IPS-18c (cell line): ENCODE data around the gene GGTLC1.

ENCODE experiments used
- H3K4me3 ChIP-seq: 2 replicates; pipeline ENCODE4 v1.7.0; 2013; ENCODE audit warnings: low read depth, mild to moderate bottlenecking, low read length, moderate library complexity; ENCODE audit not compliant: insufficient read depth
- H3K9me3 ChIP-seq: one replicate; pipeline ENCODE4 v1.6.1; 2013; ENCODE audit warnings: mild to moderate bottlenecking, low read length, moderate library complexity; ENCODE audit not compliant: control insufficient read depth, insufficient read depth

Gene GGTLC1

DNA sequence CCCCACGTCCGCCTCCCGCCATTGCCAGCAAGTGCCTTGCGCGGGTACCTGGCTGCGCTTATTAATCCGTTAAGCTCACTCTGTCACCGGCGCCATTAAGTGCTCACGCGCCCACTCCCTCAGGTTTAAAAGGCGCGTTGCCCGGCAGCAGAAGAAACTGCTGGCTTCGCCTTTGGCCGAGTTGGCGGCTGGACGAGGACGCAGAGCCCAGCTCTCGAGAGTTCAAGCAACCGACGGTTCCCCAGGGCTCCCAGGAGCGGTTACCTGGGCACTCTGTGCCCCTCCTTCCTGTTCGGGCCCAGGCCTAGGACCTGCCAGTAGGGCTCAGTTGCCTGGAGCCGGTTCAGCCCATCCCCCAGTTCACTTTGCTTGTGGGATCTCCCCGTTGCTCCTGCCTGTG lies at the start of gene GGTLC1:
Gene GGTLC1 (minus strand): TSS at position 219 of the 400 bp plus-strand sequence. CDS start 2,168 bp downstream, outside the sequence.
- H3K4me3 ChIP-seq: no peak within 1 kb of the TSS
- no peaks in the 10 kb centered on the region for H3K9me3 ChIP-seq

- no peaks in the 10 kb centered on the region for H3K9me3 ChIP-seq
Measured at GRCh38 chr20:24034820-24035219, 46.2 kb upstream of the GGTLC1 start.

GRCh38 chr20:24033565-24033964 lies 45.0 kb upstream of the GGTLC1 start:
- Histone ChIP-seq H3K9me3 (no peaks in the 10 kb centered on the region), H3K4me3 (no peak overlapping the region)

More at GRCh38 chr20:24034820-24035219, 46.2 kb upstream of the GGTLC1 start:
- no peak overlapping the region for H3K4me3 ChIP-seq

- no peak overlapping the region for H3K4me3 ChIP-seq
- H3K9me3 ChIP-seq: no peaks in the 10 kb centered on the region
Measured at GRCh38 chr20:24033151-24033550, 44.6 kb upstream of the GGTLC1 start.

DNA sequence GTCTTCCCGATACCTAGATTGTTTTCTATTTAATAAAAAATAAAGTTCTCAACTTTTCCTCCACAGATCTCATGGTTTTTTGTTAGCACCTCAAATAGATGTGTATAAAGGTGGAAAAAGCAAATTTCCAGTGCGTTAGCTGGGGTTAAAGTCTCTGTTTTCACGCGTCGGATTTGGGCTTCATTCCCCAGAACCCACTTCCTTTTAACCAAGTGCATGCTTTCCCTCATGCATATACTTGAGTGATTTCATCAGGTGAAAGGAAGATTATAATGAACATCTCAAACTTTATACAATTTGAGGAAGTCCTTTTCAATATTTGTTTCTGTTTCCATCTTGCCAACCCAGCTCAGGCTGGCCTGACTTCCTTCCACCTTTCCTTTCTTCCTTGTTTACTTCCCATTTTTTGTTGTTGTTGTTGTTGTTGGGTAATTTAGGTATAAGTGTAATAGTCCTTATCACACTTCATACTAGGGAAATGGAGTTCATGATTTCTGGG lies 43.9 kb upstream of the GGTLC1 start:
- H3K4me3 ChIP-seq: no peak overlapping the region
- no peaks in the 10 kb centered on the region for H3K9me3 ChIP-seq

DNA sequence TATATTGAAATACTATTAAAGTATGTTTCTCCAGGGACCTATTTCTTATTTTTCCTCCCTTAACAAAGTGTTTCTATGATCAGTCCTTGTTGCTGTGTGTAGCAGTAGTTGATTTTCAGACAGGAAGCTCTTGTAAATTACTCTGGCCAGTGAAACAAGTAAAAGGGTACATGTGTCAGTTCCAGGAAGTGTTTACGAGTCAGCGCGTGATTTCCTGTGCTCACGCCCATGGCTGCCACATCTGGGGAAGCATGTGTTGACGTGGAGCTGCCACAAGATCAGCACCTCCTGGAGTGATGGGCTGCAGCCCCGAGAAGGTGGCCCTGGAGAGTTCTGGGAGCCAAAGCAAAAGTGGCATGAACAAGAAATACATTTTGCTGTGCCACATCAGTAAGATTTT lies 38.6 kb upstream of the GGTLC1 start:
- H3K9me3 ChIP-seq: peaks cover 2% of the 10 kb centered on the region
- no peak overlapping the region for H3K4me3 ChIP-seq

DNA sequence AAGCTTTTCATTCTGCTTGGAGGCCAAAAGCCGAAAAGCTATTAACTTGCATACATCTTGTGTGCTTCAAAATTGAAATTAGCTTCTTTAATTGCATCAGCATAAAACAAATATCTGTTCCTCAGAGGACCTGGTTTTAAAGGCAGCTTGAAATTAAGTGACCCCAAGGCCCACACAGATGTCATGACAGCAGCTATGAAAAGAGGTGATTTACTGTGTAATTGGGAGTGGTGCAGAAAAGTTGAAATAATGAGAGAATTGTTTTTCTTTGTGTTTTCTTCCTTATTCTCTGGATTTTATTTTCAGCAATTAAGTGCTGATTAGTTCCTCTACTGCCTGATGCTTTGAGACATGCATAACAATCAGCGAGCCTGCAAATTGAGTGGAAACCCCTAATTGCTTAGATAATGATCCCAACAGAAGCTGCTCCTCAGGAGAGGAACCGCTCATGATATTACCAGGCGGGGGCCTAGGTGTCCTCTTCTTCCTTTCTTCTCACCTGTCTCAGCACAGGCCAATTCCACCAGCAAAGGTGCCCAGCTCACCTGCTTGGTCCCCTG lies 34.1 kb upstream of the GGTLC1 start:
- H3K4me3 ChIP-seq: no peak overlapping the region

GRCh38 chr20:24018796-24019195 lies 30.2 kb upstream of the GGTLC1 start:
- Histone ChIP-seq H3K9me3 (peaks cover 2% of the 10 kb centered on the region), H3K4me3 (no peak overlapping the region)

More for the DNA sequence above, 34.1 kb upstream of the GGTLC1 start:
- H3K9me3 ChIP-seq: peaks cover 2% of the 10 kb centered on the region

DNA sequence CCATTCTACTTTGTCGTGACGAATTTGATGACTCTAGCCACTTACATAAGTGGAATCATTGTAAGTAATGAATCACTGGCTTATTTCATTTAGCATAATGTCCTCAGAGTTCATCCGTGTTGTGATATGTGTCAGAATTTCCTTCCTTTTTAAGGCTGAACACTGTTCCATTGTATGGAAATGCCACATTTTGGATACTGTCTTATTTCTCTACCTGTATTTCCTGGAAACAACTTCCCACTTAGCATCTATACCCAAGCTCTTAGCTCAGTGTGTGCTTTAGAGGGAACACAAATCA lies 28.8 kb upstream of the GGTLC1 start:
- H3K9me3 ChIP-seq: no peaks in the 10 kb centered on the region

DNA sequence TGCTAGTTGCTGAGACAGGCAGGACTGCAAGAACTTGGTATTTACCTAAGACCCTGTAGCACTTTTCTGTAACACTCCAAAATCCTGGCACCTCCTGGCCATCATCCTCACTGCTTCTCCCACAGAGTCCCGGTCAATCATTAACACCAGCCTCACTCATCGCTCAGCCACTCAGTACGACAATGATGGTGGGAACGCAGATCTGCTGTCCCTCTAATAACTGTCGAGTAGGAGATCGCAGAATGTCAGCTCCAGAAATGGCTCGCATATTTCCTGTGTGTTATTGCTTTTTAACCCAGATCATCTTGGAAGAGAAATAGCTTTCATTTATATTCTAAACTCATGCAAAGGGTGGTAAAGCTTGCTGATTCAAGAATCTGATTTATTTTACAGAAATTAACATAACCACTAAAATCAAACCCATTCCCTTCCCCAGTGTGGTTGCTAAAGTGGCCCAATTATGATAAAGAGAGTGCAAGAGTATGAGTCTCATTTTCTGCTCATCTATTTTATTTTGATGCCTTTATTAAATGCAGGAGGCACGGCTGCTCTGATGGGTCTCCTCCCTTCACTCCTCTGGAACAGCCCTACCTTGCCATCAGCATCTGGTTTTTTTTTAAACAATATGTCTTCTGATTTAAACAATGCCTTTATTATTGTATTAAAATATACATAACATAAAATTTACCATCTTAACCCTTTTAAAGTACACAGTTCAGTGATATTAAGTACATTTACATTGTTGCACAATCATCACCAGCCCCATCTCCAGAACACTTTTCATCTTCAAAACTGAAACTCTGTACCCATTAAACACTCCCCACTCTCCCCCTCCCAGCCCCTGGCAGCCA lies 28.3 kb upstream of the GGTLC1 start:
- H3K9me3 ChIP-seq: no peaks in the 10 kb centered on the region
- H3K4me3 ChIP-seq: no peak overlapping the region

More for the DNA sequence above, 28.8 kb upstream of the GGTLC1 start:
- H3K4me3 ChIP-seq: no peak overlapping the region

- Histone ChIP-seq H3K9me3 (no peaks in the 10 kb centered on the region), H3K4me3 (no peak overlapping the region)
Measured at GRCh38 chr20:24013953-24014352, 25.4 kb upstream of the GGTLC1 start.

DNA sequence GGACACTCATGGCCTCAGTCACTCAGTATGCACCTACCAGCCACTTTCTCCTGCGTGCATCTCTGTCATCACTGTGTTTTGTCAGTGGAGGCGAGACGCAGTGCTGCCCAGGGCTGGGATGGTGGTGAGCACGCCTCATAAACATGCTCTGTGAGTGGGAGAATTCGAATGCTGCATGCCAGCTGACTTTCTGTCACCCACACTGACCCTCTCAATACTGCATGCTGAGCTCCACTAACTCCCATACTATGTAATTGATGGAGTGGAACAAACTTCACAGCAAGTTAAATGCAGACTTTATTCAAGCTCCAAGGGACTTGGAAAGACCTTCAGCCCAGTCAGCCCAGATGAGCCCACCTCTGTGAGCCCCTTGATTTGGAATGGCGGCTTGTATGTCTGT lies 22.7 kb upstream of the GGTLC1 start:
- H3K4me3 ChIP-seq: no peak overlapping the region
- no peaks in the 10 kb centered on the region for H3K9me3 ChIP-seq

- H3K4me3 ChIP-seq: no peak overlapping the region
- no peaks in the 10 kb centered on the region for H3K9me3 ChIP-seq
Measured at GRCh38 chr20:24007758-24008157, 19.2 kb upstream of the GGTLC1 start.

- H3K9me3 ChIP-seq: no peaks in the 10 kb centered on the region
Measured at GRCh38 chr20:24007073-24007595, 18.6 kb upstream of the GGTLC1 start.

DNA sequence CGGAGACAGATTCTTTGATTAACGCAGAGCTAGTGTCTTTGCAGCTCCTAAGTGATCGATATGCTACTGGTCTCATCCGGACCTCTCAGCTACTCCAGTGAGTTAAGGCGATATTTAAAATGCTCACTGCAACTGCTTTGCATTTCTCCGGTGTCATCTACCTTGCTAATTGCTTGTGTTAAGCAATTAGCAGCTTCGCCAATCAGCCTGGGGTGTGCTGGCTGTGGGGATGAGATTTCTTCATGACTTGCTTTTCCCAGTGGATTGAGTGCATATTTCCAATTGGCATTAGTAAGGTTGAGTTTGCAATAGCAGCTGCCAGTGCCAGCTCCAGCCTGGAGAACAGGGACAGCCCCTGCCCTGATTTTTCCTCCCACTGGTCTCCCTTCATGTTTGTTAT lies 18.0 kb upstream of the GGTLC1 start:
- no peaks in the 10 kb centered on the region for H3K9me3 ChIP-seq
- H3K4me3 ChIP-seq: no peak overlapping the region

More at GRCh38 chr20:24007073-24007595, 18.6 kb upstream of the GGTLC1 start:
- no peak overlapping the region for H3K4me3 ChIP-seq

DNA sequence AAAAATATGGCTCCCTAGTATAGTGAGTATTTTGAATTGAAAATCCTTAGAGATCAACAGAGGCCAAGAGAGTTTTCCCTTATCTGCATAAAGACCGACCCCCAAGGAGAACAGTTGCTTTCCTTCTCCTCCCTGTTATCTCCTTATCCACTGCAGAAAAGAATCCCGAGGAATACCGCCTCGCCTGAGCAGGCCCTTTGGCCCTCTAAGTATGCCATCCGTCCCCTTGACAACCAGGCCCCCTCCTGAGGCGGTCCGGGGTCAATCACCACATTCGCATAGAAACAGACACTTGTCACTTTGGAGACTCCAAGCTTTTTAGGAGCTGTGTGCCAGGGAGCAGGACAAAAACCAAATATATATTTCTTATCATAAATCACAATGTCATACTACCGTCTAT lies 15.9 kb upstream of the GGTLC1 start:
- no peaks in the 10 kb centered on the region for H3K9me3 ChIP-seq
- no peak overlapping the region for H3K4me3 ChIP-seq

DNA sequence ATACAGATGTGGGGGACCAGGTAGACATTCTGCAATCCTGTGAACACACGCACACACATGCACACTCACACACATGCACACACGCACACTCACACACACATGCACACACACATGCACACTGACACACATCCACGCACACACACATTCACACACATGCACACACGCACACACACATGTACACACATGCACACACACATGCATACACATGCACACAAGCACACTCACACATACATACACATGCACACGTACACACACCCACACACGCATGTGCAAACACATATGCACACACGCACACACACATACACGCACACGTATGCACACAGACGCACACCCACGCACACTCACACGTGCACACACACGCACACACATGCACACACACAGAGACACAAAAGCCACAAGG lies 14.3 kb upstream of the GGTLC1 start:
- Histone ChIP-seq H3K9me3 (no peaks in the 10 kb centered on the region), H3K4me3 (no peak overlapping the region)

DNA sequence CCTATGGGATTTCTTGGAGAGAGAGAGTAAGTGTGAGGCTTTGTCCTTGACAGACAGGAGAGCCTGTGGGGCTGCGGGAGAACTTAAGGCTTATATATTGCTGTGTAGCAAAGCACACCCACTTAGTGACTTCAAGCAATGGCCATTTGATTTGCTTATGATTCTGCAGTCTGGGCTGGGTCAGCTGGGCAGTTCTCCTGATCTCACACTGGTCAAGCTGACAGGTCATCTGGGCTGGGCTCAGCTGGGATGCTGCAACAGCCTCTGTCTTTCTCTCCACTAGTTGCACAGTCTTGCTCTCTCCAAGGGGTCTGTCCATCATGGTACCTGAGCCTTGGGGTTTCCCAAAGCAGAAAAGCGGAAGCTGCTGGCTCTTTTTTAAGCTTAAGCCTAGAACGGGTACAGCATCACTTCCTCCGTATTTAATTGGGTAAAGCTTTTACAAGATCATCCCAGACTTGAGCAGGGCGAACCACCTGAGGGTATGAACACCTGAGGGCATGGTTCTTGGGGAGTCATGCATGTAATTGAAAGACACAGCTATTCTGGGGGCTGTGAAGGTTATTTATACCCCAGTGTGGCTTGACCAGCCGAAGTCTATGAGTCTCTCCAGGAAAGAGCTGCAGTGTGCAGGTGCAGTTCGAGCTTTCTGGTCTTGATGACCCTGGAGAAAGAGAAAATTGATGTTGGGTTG lies 13.3 kb upstream of the GGTLC1 start:
- Histone ChIP-seq H3K9me3 (no peaks in the 10 kb centered on the region), H3K4me3 (no peak overlapping the region)
